Stimulated activated CD4-positive, alpha-beta T cell treated with anti-CD3 and anti-CD28 coated beads, Interleukin-1b, Interleukin-23, amount 100 ng/mL, for 48 hours (primary cell): Measurements from ENCODE around the gene LAX1.
A peak's percentile ranks its signal among the peaks of the same experiment; 100 is the strongest.
"Not testable (repeated sequence)": the region's sequence is repeated elsewhere in the genome, so short reads cannot be mapped to it uniquely, and the experiment has no call there.

Experiments used
- DNase-seq: peaks from one replicate; pipeline ENCODE4 v3.0.0-alpha.2; 2020

Gene LAX1

GRCh38 chr1:203765029-203765837, at the start of gene LAX1:
Gene LAX1, plus strand, starts transcription at chr1:203765183. Its CDS starts 383 bp downstream, at chr1:203765566.
- peak; percentile 84 for DNase-seq

GRCh38 chr1:203717120-203717519, 47.9 kb upstream of the LAX1 start:
- DNase-seq: no peak

GRCh38 chr1:203720242-203720641, 44.7 kb upstream of the LAX1 start:
- no peak for DNase-seq

GRCh38 chr1:203722909-203723308, 42.1 kb upstream of the LAX1 start:
- DNase-seq: no peak

- no peak for DNase-seq
Measured at GRCh38 chr1:203726417-203726867, 38.5 kb upstream of the LAX1 start.

- DNase-seq: no peak
Measured at GRCh38 chr1:203733009-203733863, 31.7 kb upstream of the LAX1 start.

GRCh38 chr1:203742436-203742835, 22.5 kb upstream of the LAX1 start:
- DNase-seq: no peak

GRCh38 chr1:203743091-203743571, 21.9 kb upstream of the LAX1 start:
- DNase-seq: no peak

- DNase-seq: peak; percentile 12
Measured at GRCh38 chr1:203744075-203744972, 20.7 kb upstream of the LAX1 start.

- no peak for DNase-seq
Measured at GRCh38 chr1:203746281-203746680, 18.7 kb upstream of the LAX1 start.

GRCh38 chr1:203751051-203751450, 13.9 kb upstream of the LAX1 start:
- no peak for DNase-seq

GRCh38 chr1:203751618-203752361, 13.2 kb upstream of the LAX1 start:
- not testable (repeated sequence) for DNase-seq

- no peak for DNase-seq
Measured at GRCh38 chr1:203754455-203754864, 10.5 kb upstream of the LAX1 start.

GRCh38 chr1:203756036-203756435, 8.9 kb upstream of the LAX1 start:
- DNase-seq: no peak

GRCh38 chr1:203758749-203759148, 6.2 kb upstream of the LAX1 start:
- DNase-seq: not testable (repeated sequence)

- no peak for DNase-seq
Measured at GRCh38 chr1:203760506-203760905, 4.5 kb upstream of the LAX1 start.

- DNase-seq: not testable (repeated sequence)
Measured at GRCh38 chr1:203761958-203762357, 3.0 kb upstream of the LAX1 start.

GRCh38 chr1:203763505-203763904, 1.5 kb upstream of the LAX1 start:
- no peak for DNase-seq

- DNase-seq: no peak
Measured at GRCh38 chr1:203764105-203765028, 616 bp upstream of the LAX1 start.

GRCh38 chr1:203768256-203768655, 3.3 kb downstream of the LAX1 start:
- DNase-seq: peak; percentile 13
